SU-DHL-6 (cell line): ENCODE results near the gene PRKCA.
A peak's percentile ranks its signal among the peaks of the same experiment; 100 is the strongest.

Source experiments
- H2AFZ ChIP-seq: fragments of 200-600 bp; sonication (generic); 2 replicates; pipeline ENCODE4 v1.6.1; 2014; ENCODE audit warnings: low read depth, mild to moderate bottlenecking, moderate library complexity, mixed read lengths, antibody characterized with exemption, low read length; ENCODE audit not compliant: severe bottlenecking
- H3F3A ChIP-seq: fragments of 200-600 bp; shearing (Covaris generic); 2 replicates; pipeline ENCODE4 v1.6.0; 2016; ENCODE audit warnings: antibody characterized with exemption, mild to moderate bottlenecking; ENCODE audit not compliant: insufficient read depth
- H3K27ac ChIP-seq: fragments of 200-600 bp; sonication (generic); 2 replicates; pipeline ENCODE4 v1.5.1; 2016; ENCODE audit warnings: low read depth, mild to moderate bottlenecking, low read length, moderate library complexity, mixed read lengths
- H3K27me3 ChIP-seq: fragments of 200-600 bp; sonication (generic), shearing (Covaris generic); 2 replicates; pipeline ENCODE4 v1.6.0; 2014; ENCODE audit warnings: mild to moderate bottlenecking, low read length
- H3K36me3 ChIP-seq: fragments of 200-600 bp; sonication (generic); 2 replicates; pipeline ENCODE4 v1.6.1; 2014; ENCODE audit warnings: mild to moderate bottlenecking, low read length, mixed read lengths
- H3K4me2 ChIP-seq: fragments of 300-600, 200-600 bp; shearing (Covaris generic), sonication (generic); 2 replicates; pipeline ENCODE4 v1.6.0; 2014; ENCODE audit warnings: low read length, low read depth, mild to moderate bottlenecking; ENCODE audit not compliant: poor library complexity, severe bottlenecking
- H3K4me3 ChIP-seq: fragments of 200-600 bp; sonication (generic); 2 replicates; pipeline ENCODE4 v1.5.1; 2014; ENCODE audit warnings: antibody characterized with exemption, low read length, mild to moderate bottlenecking, mixed read lengths; ENCODE audit not compliant: insufficient read depth, poor library complexity, severe bottlenecking
- H3K79me2 ChIP-seq: fragments of 200-600 bp; sonication (generic); 2 replicates; pipeline ENCODE4 v1.6.1; 2014; ENCODE audit warnings: mild to moderate bottlenecking, low read length, moderate library complexity; ENCODE audit not compliant: insufficient read depth
- H3K9ac ChIP-seq: fragments of 200-600 bp; sonication (generic); 2 replicates; pipeline ENCODE4 v1.7.0; 2014; ENCODE audit warnings: mild to moderate bottlenecking, low read length
- H3K9me2 ChIP-seq: fragments of 200-600 bp; sonication (generic); replicated peaks from 2 replicates; pipeline ENCODE4 v1.6.1; 2014; ENCODE audit warnings: low read length; ENCODE audit not compliant: insufficient read depth
- H3K9me3 ChIP-seq: fragments of 200-600 bp; sonication (generic); 2 replicates; pipeline ENCODE4 v1.6.1; 2014; ENCODE audit warnings: low read length, mixed read lengths; ENCODE audit not compliant: insufficient read depth
- H4K20me1 ChIP-seq: fragments of 200-600 bp; sonication (generic); 2 replicates; pipeline ENCODE4 v1.6.1; 2014; ENCODE audit warnings: low read depth, mild to moderate bottlenecking, antibody characterized with exemption, low read length, moderate library complexity, mixed read lengths
- EZH2phosphoT487 ChIP-seq: fragments of 200-600 bp; sonication (generic), shearing (Covaris generic); conservative IDR thresholded peaks from 2 replicates; pipeline ENCODE4 v1.6.1; 2018; ENCODE audit warnings: mild to moderate bottlenecking, antibody characterized with exemption, low read length, moderate library complexity, mixed read lengths
- TF ChIP-seq, protein P1 (sequence below): fragments of 200-600 bp; sonication (generic); IDR thresholded peaks from one replicate; pipeline ENCODE4 v1.5.1; 2017; ENCODE audit warnings: antibody characterized with exemption, mild to moderate bottlenecking, low read length, moderate library complexity; ENCODE audit not compliant: insufficient read depth, poor library complexity, severe bottlenecking

Gene PRKCA

DNA sequence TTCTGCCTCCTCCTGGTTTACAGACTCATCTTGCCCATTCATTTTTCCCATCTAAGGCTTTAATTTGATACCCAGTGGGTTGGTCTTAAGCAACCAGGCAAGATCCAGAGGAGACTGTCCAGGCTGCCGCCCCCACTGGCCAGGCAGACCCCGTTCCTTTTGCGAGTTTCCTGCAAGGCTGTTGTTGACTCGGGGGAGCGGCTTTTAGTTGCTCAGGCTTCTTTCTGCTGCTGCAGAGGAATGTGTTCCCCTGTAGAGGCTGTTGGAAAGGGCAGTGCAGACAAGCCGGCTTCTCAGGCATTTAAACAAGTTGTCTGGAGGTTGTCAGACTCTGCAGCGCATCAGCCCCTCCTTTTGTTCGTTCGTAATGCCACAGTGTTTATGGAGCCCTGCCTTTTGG lies 231.2 kb downstream of the PRKCA start:
- no peak overlapping the region for H3K27ac ChIP-seq
- H3K4me2 ChIP-seq, result no peak overlapping the region
- H3K79me2 ChIP-seq, result peaks cover 76% of the 10 kb centered on the region
- no peaks in the 10 kb centered on the region for H3K9me3 ChIP-seq
- no peaks in the 10 kb centered on the region for H3K9me2 ChIP-seq
- no peak for TF ChIP-seq EZH2phosphoT487
- TF ChIP-seq, protein P1, sequence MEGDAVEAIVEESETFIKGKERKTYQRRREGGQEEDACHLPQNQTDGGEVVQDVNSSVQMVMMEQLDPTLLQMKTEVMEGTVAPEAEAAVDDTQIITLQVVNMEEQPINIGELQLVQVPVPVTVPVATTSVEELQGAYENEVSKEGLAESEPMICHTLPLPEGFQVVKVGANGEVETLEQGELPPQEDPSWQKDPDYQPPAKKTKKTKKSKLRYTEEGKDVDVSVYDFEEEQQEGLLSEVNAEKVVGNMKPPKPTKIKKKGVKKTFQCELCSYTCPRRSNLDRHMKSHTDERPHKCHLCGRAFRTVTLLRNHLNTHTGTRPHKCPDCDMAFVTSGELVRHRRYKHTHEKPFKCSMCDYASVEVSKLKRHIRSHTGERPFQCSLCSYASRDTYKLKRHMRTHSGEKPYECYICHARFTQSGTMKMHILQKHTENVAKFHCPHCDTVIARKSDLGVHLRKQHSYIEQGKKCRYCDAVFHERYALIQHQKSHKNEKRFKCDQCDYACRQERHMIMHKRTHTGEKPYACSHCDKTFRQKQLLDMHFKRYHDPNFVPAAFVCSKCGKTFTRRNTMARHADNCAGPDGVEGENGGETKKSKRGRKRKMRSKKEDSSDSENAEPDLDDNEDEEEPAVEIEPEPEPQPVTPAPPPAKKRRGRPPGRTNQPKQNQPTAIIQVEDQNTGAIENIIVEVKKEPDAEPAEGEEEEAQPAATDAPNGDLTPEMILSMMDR, result no peak
- H3F3A ChIP-seq, result peaks cover 15% of the 10 kb centered on the region
- no peaks in the 10 kb centered on the region for H3K27me3 ChIP-seq
- no peak overlapping the region for H3K9ac ChIP-seq
- H3K36me3 ChIP-seq, result no peaks in the 10 kb centered on the region
- no peak overlapping the region for H2AFZ ChIP-seq
- no peak overlapping the region for H3K4me3 ChIP-seq
- H4K20me1 ChIP-seq, result no peaks in the 10 kb centered on the region

DNA sequence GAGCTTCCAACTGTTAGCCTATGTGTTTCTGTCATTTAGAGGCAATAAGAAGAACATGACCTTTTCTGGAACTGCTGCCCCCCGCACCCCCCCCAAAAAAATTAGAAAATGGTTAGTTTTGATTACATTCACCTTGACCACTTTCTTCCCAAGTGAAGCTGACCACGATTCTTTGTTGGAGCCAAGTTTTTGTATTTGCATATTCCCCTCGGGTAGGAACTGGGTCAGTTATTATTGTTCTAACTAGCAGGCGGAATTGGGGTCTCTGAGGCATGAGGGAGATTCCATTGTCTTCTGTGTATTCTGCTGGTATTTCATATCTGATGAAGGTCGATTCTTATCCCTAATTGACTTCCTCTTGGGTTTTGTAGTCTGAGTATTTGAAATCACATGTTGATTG lies 231.6 kb downstream of the PRKCA start:
- peaks cover 78% of the 10 kb centered on the region for H3K79me2 ChIP-seq
- TF ChIP-seq, protein P1, result no peak
- no peak for TF ChIP-seq EZH2phosphoT487
- no peaks in the 10 kb centered on the region for H4K20me1 ChIP-seq
- H3K27me3 ChIP-seq, result no peaks in the 10 kb centered on the region
- no peak overlapping the region for H2AFZ ChIP-seq
- H3K4me2 ChIP-seq, result no peak overlapping the region
- no peaks in the 10 kb centered on the region for H3K9me3 ChIP-seq
- no peaks in the 10 kb centered on the region for H3K9me2 ChIP-seq
- H3K9ac ChIP-seq, result no peak overlapping the region
- no peaks in the 10 kb centered on the region for H3K36me3 ChIP-seq
- H3K4me3 ChIP-seq, result no peak overlapping the region
- no peak overlapping the region; the same call in 1 of the 2 replicates for H3K27ac ChIP-seq
- H3F3A ChIP-seq, result peaks cover 19% of the 10 kb centered on the region

GRCh38 chr17:66535611-66536010 lies 233.2 kb downstream of the PRKCA start:
- H3K9me2 ChIP-seq, result no peaks in the 10 kb centered on the region
- H2AFZ ChIP-seq, result no peak overlapping the region
- peaks cover 70% of the 10 kb centered on the region for H3K79me2 ChIP-seq
- H3K9ac ChIP-seq, result peak overlapping the region; percentile 67
- peak overlapping the region; percentile 97 for H3K27ac ChIP-seq
- H3K9me3 ChIP-seq, result no peaks in the 10 kb centered on the region
- H3K36me3 ChIP-seq, result no peaks in the 10 kb centered on the region
- peaks cover 35% of the 10 kb centered on the region for H3F3A ChIP-seq
- no peaks in the 10 kb centered on the region for H4K20me1 ChIP-seq
- no peaks in the 10 kb centered on the region for H3K27me3 ChIP-seq
- TF ChIP-seq EZH2phosphoT487, result no peak
- TF ChIP-seq, protein P1, result no peak
- H3K4me3 ChIP-seq, result peak overlapping the region; percentile 1
- H3K4me2 ChIP-seq, result peak overlapping the region; percentile 98
